HG03439 (cell line): Measurements from ENCODE around the gene CEPT1.

Experiments used
- ATAC-seq: cut with Tn5 transposase; IDR thresholded peaks from one replicate; pipeline ENCODE4 v1.9.1; 2021; ENCODE audit warnings: mild to moderate bottlenecking, moderate library complexity; ENCODE audit not compliant: unreplicated experiment

Gene CEPT1

GRCh38 chr1:111225717-111226400, 85.8 kb downstream of the CEPT1 start:
- ATAC-seq: no peak

GRCh38 chr1:111227434-111227833, 87.4 kb downstream of the CEPT1 start, which contains the start of gene CHI3L2:
Gene CHI3L2, plus strand, starts transcription at chr1:111227713. Its CDS starts 17 bp downstream, at chr1:111227730.
- ATAC-seq: no peak

- ATAC-seq: no peak
Measured at GRCh38 chr1:111227851-111228747, 88.1 kb downstream of the CEPT1 start.

GRCh38 chr1:111228748-111229126, 88.7 kb downstream of the CEPT1 start:
- ATAC-seq: no peak

DNA sequence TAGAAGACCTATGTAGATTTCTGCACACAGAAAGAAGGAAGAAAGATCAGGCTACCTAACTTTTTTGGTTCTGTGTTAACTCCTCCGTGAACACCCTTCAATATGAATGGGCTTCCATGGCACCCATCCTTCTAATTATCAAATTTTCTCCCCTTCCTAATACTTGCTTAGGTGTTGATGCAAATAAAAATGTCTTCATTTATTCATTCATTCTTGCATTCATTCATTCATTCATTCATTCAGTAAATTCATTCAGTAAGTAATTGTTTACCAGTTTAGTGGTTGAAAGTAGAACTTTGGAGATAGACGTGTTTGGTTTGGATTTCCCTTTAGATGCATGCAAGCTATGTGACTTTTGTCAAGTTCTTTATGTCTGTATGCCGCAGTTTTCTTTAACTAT, 92.1 kb downstream of the CEPT1 start:
- ATAC-seq: no peak

GRCh38 chr1:111234258-111234657, 94.2 kb downstream of the CEPT1 start:
- ATAC-seq: no peak
